H9 (cell line): Measurements from ENCODE around the gene SPSB2. TPM values are rescaled to one million over a fixed set of nuclear protein-coding genes. Genes with fewer than 3 reads are reported as not detected.

Source experiments
- DNase-seq: peaks from one replicate; pipeline ENCODE4 v3.0.0-alpha.2; 2017
- H2AFZ ChIP-seq: one replicate; pipeline ENCODE4 v1.6.1; 2013; ENCODE audit warnings: mild to moderate bottlenecking, low read length, control low read depth, moderate library complexity
- H2AK5ac ChIP-seq: 2 replicates; pipeline ENCODE4 v1.6.1; 2013; ENCODE audit warnings: low read length, control low read depth, mixed read lengths; ENCODE audit not compliant: insufficient read length
- H2BK120ac ChIP-seq: one replicate; pipeline ENCODE4 v1.6.1; 2013; ENCODE audit warnings: low read depth, mild to moderate bottlenecking, low read length, control low read depth, inconsistent platforms; ENCODE audit not compliant: poor library complexity, severe bottlenecking
- H2BK12ac ChIP-seq: 2 replicates; pipeline ENCODE4 v1.6.1; 2013; ENCODE audit warnings: low read length, control low read depth, mixed read lengths, low read depth; ENCODE audit not compliant: insufficient read length
- H2BK15ac ChIP-seq: 2 replicates; pipeline ENCODE4 v1.6.1; 2013; ENCODE audit warnings: low read depth, low read length, control low read depth
- H2BK20ac ChIP-seq: one replicate; pipeline ENCODE4 v1.6.1; 2013; ENCODE audit warnings: low read depth, mild to moderate bottlenecking, low read length, control low read depth, inconsistent platforms; ENCODE audit not compliant: poor library complexity, severe bottlenecking
- H2BK5ac ChIP-seq: 2 replicates; pipeline ENCODE4 v1.6.1; 2013; ENCODE audit warnings: low read length, control low read depth, mixed read lengths; ENCODE audit not compliant: insufficient read length
- H3K14ac ChIP-seq: 2 replicates; pipeline ENCODE4 v1.6.1; 2013; ENCODE audit warnings: low read length, control low read depth; ENCODE audit not compliant: insufficient read depth
- H3K18ac ChIP-seq: 2 replicates; pipeline ENCODE4 v1.6.1; 2013; ENCODE audit warnings: low read depth, mild to moderate bottlenecking, mixed read lengths, low read length, control low read depth; ENCODE audit not compliant: insufficient read length
- H3K23ac ChIP-seq: 2 replicates; pipeline ENCODE4 v1.6.1; 2013; ENCODE audit warnings: low read length, control low read depth, mixed read lengths, low read depth; ENCODE audit not compliant: insufficient read length
- H3K23me2 ChIP-seq: 2 replicates; pipeline ENCODE4 v1.6.1; 2013; ENCODE audit warnings: low read depth, mild to moderate bottlenecking, mixed read lengths, low read length, control low read depth; ENCODE audit not compliant: insufficient read length, poor library complexity, severe bottlenecking
- H3K27ac ChIP-seq: 2 replicates; pipeline ENCODE4 v1.5.1; 2013; ENCODE audit warnings: low read length, control low read depth, mixed read lengths, low read depth; ENCODE audit not compliant: insufficient read length
- H3K27me3 ChIP-seq: 2 replicates; pipeline ENCODE4 v1.6.1; 2013; ENCODE audit warnings: low read length, control low read depth, inconsistent platforms; ENCODE audit not compliant: insufficient read depth
- H3K4ac ChIP-seq: 2 replicates; pipeline ENCODE4 v1.6.1; 2013; ENCODE audit warnings: low read depth, mild to moderate bottlenecking, control low read depth, inconsistent platforms, low read length, moderate library complexity
- H3K4me1 ChIP-seq: 2 replicates; pipeline ENCODE4 v1.6.1; 2013; ENCODE audit warnings: low read length, control low read depth, inconsistent platforms; ENCODE audit not compliant: insufficient read depth
- H3K4me2 ChIP-seq: 2 replicates; pipeline ENCODE4 v1.6.1; 2013; ENCODE audit warnings: low read length, control low read depth, mixed read lengths; ENCODE audit not compliant: insufficient read length, insufficient read depth
- H3K56ac ChIP-seq: 2 replicates; pipeline ENCODE4 v1.6.1; 2013; ENCODE audit warnings: low read depth, mild to moderate bottlenecking, mixed read lengths, low read length, control low read depth; ENCODE audit not compliant: insufficient read length
- H3K79me1 ChIP-seq: 2 replicates; pipeline ENCODE4 v1.6.1; 2013; ENCODE audit warnings: low read depth, mild to moderate bottlenecking, moderate library complexity, low read length, control low read depth, inconsistent platforms; ENCODE audit not compliant: insufficient read depth, poor library complexity, severe bottlenecking
- H3K79me2 ChIP-seq: 2 replicates; pipeline ENCODE4 v1.6.1; 2013; ENCODE audit warnings: low read length, control low read depth, inconsistent platforms; ENCODE audit not compliant: insufficient read depth
- H3K9ac ChIP-seq: 2 replicates; pipeline ENCODE4 v1.6.1; 2013; ENCODE audit warnings: low read length, control low read depth, mixed read lengths; ENCODE audit not compliant: insufficient read length; ENCODE audit errors: extremely low read depth
- H3K9me3 ChIP-seq: one replicate; pipeline ENCODE4 v1.6.1; 2013; ENCODE audit warnings: low read depth, low read length, inconsistent platforms; ENCODE audit not compliant: control insufficient read depth
- H3T11ph ChIP-seq: one replicate; pipeline ENCODE4 v1.6.1; 2013; ENCODE audit warnings: mild to moderate bottlenecking, low read length, control low read depth, inconsistent platforms
- H4K20me1 ChIP-seq: one replicate; pipeline ENCODE4 v1.6.1; 2013; ENCODE audit not compliant: control insufficient read depth, insufficient read length, insufficient read depth
- H4K5ac ChIP-seq: 2 replicates; pipeline ENCODE4 v1.6.1; 2013; ENCODE audit warnings: low read depth, mild to moderate bottlenecking, mixed read lengths, low read length, control low read depth; ENCODE audit not compliant: insufficient read length
- H4K8ac ChIP-seq: replicated peaks from 2 replicates; pipeline ENCODE4 v1.6.1; 2013; ENCODE audit warnings: low read length, control low read depth, mixed read lengths, low read depth; ENCODE audit not compliant: insufficient read length
- H4K91ac ChIP-seq: 2 replicates; pipeline ENCODE4 v1.6.1; 2013; ENCODE audit warnings: low read depth, mild to moderate bottlenecking, moderate library complexity, mixed read lengths, low read length, control low read depth; ENCODE audit not compliant: insufficient read length
- H3K27ac Mint-ChIP-seq, 3 experiments: 2 replicates in 2 of 3; 3 replicates in 1 of 3; pipeline ENCODE4 v1.8.0; 2020 to 2021; ENCODE audit warnings: mixed read lengths in 3 of 3, mild to moderate bottlenecking in 1 of 3, moderate library complexity in 1 of 3
- H3K27me3 Mint-ChIP-seq: 2 replicates; pipeline ENCODE4 v1.8.0; 2021; ENCODE audit warnings: low read depth, mild to moderate bottlenecking, moderate library complexity, mixed read lengths
- H3K36me3 Mint-ChIP-seq, 3 experiments: 2 replicates in 2 of 3; 3 replicates in 1 of 3; pipeline ENCODE4 v1.8.0; 2020 to 2021; ENCODE audit warnings: low read depth in 3 of 3, mixed read lengths in 3 of 3; ENCODE audit not compliant: insufficient read depth in 1 of 3
- H3K4me1 Mint-ChIP-seq, 2 experiments: 2 replicates each; pipeline ENCODE4 v1.8.0; 2020; ENCODE audit warnings: mixed read lengths in 2 of 2
- H3K4me3 Mint-ChIP-seq, 2 experiments: 2 replicates in 1 of 2; 3 replicates in 1 of 2; pipeline ENCODE4 v1.8.0; 2020 to 2021; ENCODE audit warnings: mild to moderate bottlenecking in 2 of 2, mixed read lengths in 2 of 2, moderate library complexity in 1 of 2
- H3K9me3 Mint-ChIP-seq, 2 experiments: 2 replicates in 1 of 2; 3 replicates in 1 of 2; pipeline ENCODE4 v1.8.0; 2020; ENCODE audit warnings: mild to moderate bottlenecking in 2 of 2, mixed read lengths in 2 of 2, moderate library complexity in 1 of 2
- WGBS: extraction: QIAGEN DNeasy Blood & Tissue Kit; methylation state at CpG from one replicate; pipeline ENCODE4 v1.1.7; 2013; ENCODE audit warnings: missing lambda C conversion rate, low lambda C conversion rate, mixed read lengths; ENCODE audit not compliant: insufficient read length; ENCODE audit errors: extremely low coverage; 5-methylcytosine and 5-hydroxymethylcytosine counted together
- total RNA-seq: library from RNA; stranded (reverse); gene quantifications from 2 replicates; pipeline ENCODE4 v1.2.1, GENCODE V29; 2021
- TF ChIP-seq, protein P1 (sequence below): fragments of 200-600 bp; sonication (generic); conservative IDR thresholded peaks from 3 replicates; pipeline ENCODE4 v1.8.0; 2021; ENCODE audit warnings: antibody characterized with exemption, mild to moderate bottlenecking

The SPSB2 gene
- total RNA-seq, 1 experiment from 2014 or later: 13.7 TPM

DNA sequence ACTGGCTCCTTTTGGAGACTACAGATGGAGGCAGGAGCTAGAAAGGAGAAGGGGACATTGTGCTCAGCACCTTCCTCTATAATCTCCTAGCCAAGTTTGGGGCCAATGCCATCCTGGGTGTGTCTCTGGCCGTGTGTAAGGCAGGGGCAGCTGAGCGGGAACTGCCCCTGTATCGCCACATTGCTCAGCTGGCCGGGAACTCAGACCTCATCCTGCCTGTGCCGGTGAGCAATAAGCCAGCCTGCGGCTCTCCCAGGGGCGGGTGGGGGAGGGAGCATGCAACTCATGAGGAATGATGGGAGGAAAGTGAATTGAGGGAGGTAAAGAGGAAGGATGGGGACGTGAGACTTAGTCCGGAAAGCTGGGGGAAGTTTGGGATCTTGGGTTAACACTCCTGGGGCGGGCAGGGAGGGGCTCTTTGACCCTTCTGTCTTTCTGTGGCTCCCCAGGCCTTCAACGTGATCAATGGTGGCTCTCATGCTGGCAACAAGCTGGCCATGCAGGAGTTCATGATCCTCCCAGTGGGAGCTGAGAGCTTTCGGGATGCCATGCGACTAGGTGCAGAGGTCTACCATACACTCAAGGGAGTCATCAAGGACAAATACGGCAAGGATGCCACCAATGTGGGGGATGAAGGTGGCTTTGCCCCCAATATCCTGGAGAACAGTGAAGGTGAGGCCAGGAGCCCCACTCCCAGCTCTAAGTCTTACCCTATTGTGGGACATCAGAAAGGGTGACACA, 44.6 kb upstream of the SPSB2 start:
- no peak overlapping the region for H2AFZ ChIP-seq
- TF ChIP-seq, protein P1, sequence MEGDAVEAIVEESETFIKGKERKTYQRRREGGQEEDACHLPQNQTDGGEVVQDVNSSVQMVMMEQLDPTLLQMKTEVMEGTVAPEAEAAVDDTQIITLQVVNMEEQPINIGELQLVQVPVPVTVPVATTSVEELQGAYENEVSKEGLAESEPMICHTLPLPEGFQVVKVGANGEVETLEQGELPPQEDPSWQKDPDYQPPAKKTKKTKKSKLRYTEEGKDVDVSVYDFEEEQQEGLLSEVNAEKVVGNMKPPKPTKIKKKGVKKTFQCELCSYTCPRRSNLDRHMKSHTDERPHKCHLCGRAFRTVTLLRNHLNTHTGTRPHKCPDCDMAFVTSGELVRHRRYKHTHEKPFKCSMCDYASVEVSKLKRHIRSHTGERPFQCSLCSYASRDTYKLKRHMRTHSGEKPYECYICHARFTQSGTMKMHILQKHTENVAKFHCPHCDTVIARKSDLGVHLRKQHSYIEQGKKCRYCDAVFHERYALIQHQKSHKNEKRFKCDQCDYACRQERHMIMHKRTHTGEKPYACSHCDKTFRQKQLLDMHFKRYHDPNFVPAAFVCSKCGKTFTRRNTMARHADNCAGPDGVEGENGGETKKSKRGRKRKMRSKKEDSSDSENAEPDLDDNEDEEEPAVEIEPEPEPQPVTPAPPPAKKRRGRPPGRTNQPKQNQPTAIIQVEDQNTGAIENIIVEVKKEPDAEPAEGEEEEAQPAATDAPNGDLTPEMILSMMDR: no peak
- no peak overlapping the region for H3K23ac ChIP-seq
- H3K79me1 ChIP-seq: peaks cover 6% of the 10 kb centered on the region
- H4K5ac ChIP-seq: no peak overlapping the region
- no peak overlapping the region for H3K4me2 ChIP-seq
- no peak overlapping the region for H4K91ac ChIP-seq
- Mint-ChIP-seq H3K9me3 (no peaks in the 10 kb centered on the region), H3K27ac (peak overlapping the region in 2 of 3 experiments; percentile 31 to 63; a peak in 2 of 7 replicates), H3K27me3 (peaks cover 9% of the 10 kb centered on the region), H3K36me3 (peaks cover 34 to 60% (median 56%) of the 10 kb centered on the region in 3 experiments), H3K4me1 (peaks cover 32 to 46% of the 10 kb centered on the region in 2 experiments), H3K4me3 (no peak overlapping the region)
- no peak overlapping the region for H3K56ac ChIP-seq
- no peak overlapping the region for H2BK120ac ChIP-seq
- no peak overlapping the region for H2BK20ac ChIP-seq
- H2BK12ac ChIP-seq: no peak overlapping the region
- H3K4ac ChIP-seq: no peak overlapping the region
- H2AK5ac ChIP-seq: no peak overlapping the region
- no peak overlapping the region for H3K9ac ChIP-seq
- H3K27ac ChIP-seq: no peak overlapping the region
- H3K27me3 ChIP-seq: no peaks in the 10 kb centered on the region
- no peaks in the 10 kb centered on the region for H3K9me3 ChIP-seq
- H3K79me2 ChIP-seq: no peaks in the 10 kb centered on the region
- H3K4me1 ChIP-seq: no peaks in the 10 kb centered on the region; the same call in 1 of the 2 replicates
- H3K23me2 ChIP-seq: peaks cover 16% of the 10 kb centered on the region
- DNase-seq: no peak
- no peak overlapping the region for H3K18ac ChIP-seq
- H2BK15ac ChIP-seq: no peak overlapping the region
- WGBS: no CpG with 5 or more reads among the region's 14 CpGs
- H2BK5ac ChIP-seq: no peak overlapping the region
- H4K8ac ChIP-seq: no peak overlapping the region
- no peak overlapping the region for H3K14ac ChIP-seq
- no peaks in the 10 kb centered on the region for H4K20me1 ChIP-seq
- H3T11ph ChIP-seq: no peak overlapping the region
